Esophagus squamous epithelium (tissue), 4 donors: ENCODE data around the gene ARG1.

Experiments used
- POLR2A ChIP-seq, 4 donors: fragments of 450-650 bp; IDR thresholded peaks; one replicate each; pipeline ENCODE4 v1.6.1; 2017; ENCODE audit warnings: antibody characterized with exemption in 4 of 4, mild to moderate bottlenecking in 4 of 4, moderate library complexity in 3 of 4
- TF ChIP-seq, protein P1 (sequence below), 6 experiments: fragments of 450-650 bp in 4 of 6; fragments of 200-600 bp in 2 of 6; sonication (generic) in 2 of 6; IDR thresholded peaks; one replicate each; pipeline ENCODE4 v1.5.1; 2016 to 2019; ENCODE audit warnings: antibody characterized with exemption in 6 of 6, mild to moderate bottlenecking in 4 of 6, moderate library complexity in 4 of 6

DNA sequence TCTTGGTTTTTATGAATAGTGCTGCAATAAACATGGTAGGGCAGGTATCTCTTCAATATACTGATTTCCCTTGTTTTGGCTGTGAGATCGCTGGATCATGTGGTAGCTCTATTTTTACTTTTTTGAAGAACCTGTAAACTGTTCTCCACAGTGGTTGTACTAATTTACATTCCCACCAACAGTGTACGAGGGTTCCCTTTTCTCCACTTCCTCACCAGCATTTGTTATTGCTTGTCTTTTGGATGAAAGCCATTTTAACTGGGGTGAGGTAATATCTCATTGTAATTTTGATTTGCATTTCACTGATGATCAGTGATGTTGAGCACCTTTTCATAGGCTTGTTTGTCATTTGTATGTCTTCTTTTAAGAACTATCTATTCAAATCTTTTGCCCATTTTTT is 8.0 kb upstream of the ARG1 start:
- TF ChIP-seq POLR2A (IDR thresholded peaks at IDR 0.05) = no peak
- TF ChIP-seq, protein P1, sequence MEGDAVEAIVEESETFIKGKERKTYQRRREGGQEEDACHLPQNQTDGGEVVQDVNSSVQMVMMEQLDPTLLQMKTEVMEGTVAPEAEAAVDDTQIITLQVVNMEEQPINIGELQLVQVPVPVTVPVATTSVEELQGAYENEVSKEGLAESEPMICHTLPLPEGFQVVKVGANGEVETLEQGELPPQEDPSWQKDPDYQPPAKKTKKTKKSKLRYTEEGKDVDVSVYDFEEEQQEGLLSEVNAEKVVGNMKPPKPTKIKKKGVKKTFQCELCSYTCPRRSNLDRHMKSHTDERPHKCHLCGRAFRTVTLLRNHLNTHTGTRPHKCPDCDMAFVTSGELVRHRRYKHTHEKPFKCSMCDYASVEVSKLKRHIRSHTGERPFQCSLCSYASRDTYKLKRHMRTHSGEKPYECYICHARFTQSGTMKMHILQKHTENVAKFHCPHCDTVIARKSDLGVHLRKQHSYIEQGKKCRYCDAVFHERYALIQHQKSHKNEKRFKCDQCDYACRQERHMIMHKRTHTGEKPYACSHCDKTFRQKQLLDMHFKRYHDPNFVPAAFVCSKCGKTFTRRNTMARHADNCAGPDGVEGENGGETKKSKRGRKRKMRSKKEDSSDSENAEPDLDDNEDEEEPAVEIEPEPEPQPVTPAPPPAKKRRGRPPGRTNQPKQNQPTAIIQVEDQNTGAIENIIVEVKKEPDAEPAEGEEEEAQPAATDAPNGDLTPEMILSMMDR (IDR thresholded peaks at IDR 0.05) = no peak
